ENCODE measurements around the gene HOXB5. TPM values are rescaled to one million over a fixed set of nuclear protein-coding genes. Genes with fewer than 3 reads are reported as not detected.

The HOXB5 gene
- total and polyA plus RNA-seq, 2 donors, result 0.16 to 1.2 TPM

DNA sequence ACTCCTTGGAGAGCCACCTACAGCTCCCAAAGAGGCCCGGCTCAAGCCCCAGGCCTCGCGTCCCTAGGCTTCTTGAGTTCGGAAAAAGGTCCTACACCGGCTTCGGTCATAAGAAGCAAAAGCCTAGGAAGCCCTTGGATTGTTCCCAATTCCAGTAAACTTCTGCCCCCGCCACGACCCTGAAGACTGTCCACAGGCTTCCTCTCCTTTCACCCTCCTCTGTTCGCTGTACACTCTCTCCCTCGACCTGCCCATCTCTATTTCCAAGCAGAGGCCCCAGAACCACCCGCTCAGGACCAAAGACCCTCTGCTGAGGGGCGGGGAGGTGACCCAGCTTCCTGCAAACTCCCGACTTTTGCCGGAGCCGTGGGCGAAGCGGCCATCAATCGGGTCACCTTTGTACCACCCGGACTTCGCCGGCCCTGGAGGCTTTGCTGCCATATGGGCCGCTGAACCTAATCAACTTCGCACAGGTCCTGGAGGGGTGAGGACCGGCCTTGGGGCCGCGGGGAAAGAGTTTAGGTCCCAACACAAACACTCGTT lies 51.4 kb downstream of the HOXB5 start:
- H3K36me3 ChIP-seq (ENCODE audit: insufficient read depth), result no peaks in the 10 kb centered on the region
- H3K4me3 ChIP-seq (ENCODE audit: low read depth, low read length), result peak overlapping the region; percentile 21
- WGBS, result 34% methylated on average over 27 of the region's 27 CpGs
- H3K4me1 ChIP-seq (ENCODE audit: insufficient read depth), result no peaks in the 10 kb centered on the region
- DNase-seq (ENCODE audit: extremely low spot score), result no peak
- peak overlapping the region; percentile 84 for H3K27ac ChIP-seq (ENCODE audit: low read depth)

DNA sequence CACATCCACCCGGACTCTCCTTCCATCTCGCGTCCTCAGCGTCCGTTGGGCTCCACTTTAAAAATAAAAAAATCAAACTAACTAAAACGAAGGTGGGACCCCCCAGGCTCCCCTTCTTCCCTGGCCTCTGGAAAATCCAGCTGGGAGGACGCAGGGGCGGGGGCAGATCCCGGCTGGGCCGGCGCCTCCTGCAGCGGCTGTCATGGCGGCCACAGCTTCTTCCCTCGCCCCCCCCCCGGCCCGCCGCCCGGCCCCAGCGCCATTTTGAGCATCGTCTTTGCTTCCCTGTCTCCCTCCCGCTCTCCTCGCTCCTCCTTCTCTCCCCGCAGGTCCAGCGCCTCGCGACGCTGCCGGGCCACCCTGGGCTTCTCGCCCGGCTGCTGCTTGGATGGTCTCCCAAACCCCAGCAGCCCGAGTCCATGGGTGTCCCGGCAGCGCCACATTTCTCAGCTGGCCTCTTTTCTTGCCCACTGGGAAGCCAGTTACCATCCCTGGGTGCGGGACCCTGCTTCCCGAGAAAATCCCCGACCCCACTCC lies 51.9 kb downstream of the HOXB5 start:
- Histone ChIP-seq H3K4me1 (ENCODE audit: insufficient read depth) (no peaks in the 10 kb centered on the region), H3K4me3 (ENCODE audit: low read depth, low read length) (peak overlapping the region; percentile 21), H3K27ac (ENCODE audit: low read depth) (peak overlapping the region; percentile 84), H3K36me3 (ENCODE audit: insufficient read depth) (no peaks in the 10 kb centered on the region)
- WGBS, result 7% methylated on average over 36 of the region's 36 CpGs
- DNase-seq (ENCODE audit: extremely low spot score), result no peak

Small RNAs within 50 kb of the gene (small RNA-seq; reads per million reads assigned to genes)
- 0.47 reads per million, percentile 43 among the genes with 10 or more reads in this experiment for gene MIR196A1

Other genes starting within 250 kb of the HOXB5 start
- 1.7 TPM for gene SKAP1, start 163.6 kb downstream of the HOXB5 start, total RNA-seq
- 2.1 TPM for gene SKAP1, start 163.6 kb downstream of the HOXB5 start, polyA plus RNA-seq
- not detected for gene HOXB1, start 62.8 kb downstream of the HOXB5 start, total RNA-seq
- not detected for gene HOXB1, start 62.8 kb downstream of the HOXB5 start, polyA plus RNA-seq
- 3.1 TPM for gene HOXB2, start 48.7 kb downstream of the HOXB5 start, total RNA-seq
- 18.6 TPM for gene HOXB2, start 48.7 kb downstream of the HOXB5 start, polyA plus RNA-seq
- gene HOXB4, start 15.4 kb downstream of the HOXB5 start, total RNA-seq, result 2.0 TPM
- gene HOXB4, start 15.4 kb downstream of the HOXB5 start, polyA plus RNA-seq, result 2.1 TPM
- 10.8 TPM for gene HOXB3, start 3.5 kb downstream of the HOXB5 start, total RNA-seq
- 6.1 TPM for gene HOXB3, start 3.5 kb downstream of the HOXB5 start, polyA plus RNA-seq
- 3.1 TPM for gene HOXB6, start 11.2 kb upstream of the HOXB5 start, total RNA-seq
- 4.0 TPM for gene HOXB6, start 11.2 kb upstream of the HOXB5 start, polyA plus RNA-seq
- 2.5 TPM for gene HOXB7, start 17.2 kb upstream of the HOXB5 start, total RNA-seq
- 6.7 TPM for gene HOXB7, start 17.2 kb upstream of the HOXB5 start, polyA plus RNA-seq
- 0.85 TPM for gene HOXB8, start 21.5 kb upstream of the HOXB5 start, total RNA-seq
- 1.2 TPM for gene HOXB8, start 21.5 kb upstream of the HOXB5 start, polyA plus RNA-seq
- gene HOXB9, start 32.6 kb upstream of the HOXB5 start, total RNA-seq, result 0.85 TPM
- gene HOXB9, start 32.6 kb upstream of the HOXB5 start, polyA plus RNA-seq, result 0.35 TPM
- gene PRAC1, start 128.7 kb upstream of the HOXB5 start, total RNA-seq, result 7.7 TPM
- 18.0 TPM for gene PRAC1, start 128.7 kb upstream of the HOXB5 start, polyA plus RNA-seq
- gene PRAC2, start 129.4 kb upstream of the HOXB5 start, total RNA-seq, result 2.1 TPM
- 1.7 TPM for gene PRAC2, start 129.4 kb upstream of the HOXB5 start, polyA plus RNA-seq
- gene HOXB13, start 135.0 kb upstream of the HOXB5 start, total RNA-seq, result 1.7 TPM
- gene HOXB13, start 135.0 kb upstream of the HOXB5 start, polyA plus RNA-seq, result 1.5 TPM
- not detected for gene TTLL6, start 223.4 kb upstream of the HOXB5 start, total RNA-seq
- 0.15 TPM for gene TTLL6, start 223.4 kb upstream of the HOXB5 start, polyA plus RNA-seq
- gene CALCOCO2, start 237.3 kb upstream of the HOXB5 start, total RNA-seq, result 67.5 TPM
- gene CALCOCO2, start 237.3 kb upstream of the HOXB5 start, polyA plus RNA-seq, result 165 TPM

All from urinary bladder (tissue), 4 donors.